WTC11 (cell line): ENCODE results near the gene FCRL6. TPM values are rescaled to one million over a fixed set of nuclear protein-coding genes. Genes with fewer than 3 reads are reported as not detected.

Source experiments
- ATAC-seq: fragments of 200-7000 bp; cut with Tn5 transposase; 2 replicates; pipeline ENCODE4 v1.10.0; 2021; ENCODE audit warnings: mild to moderate bottlenecking, moderate library complexity
- CTCF ChIA-PET: fragments of 300-600 bp; sonication (Branson Sonifier 250); formaldehyde crosslinking; loops from one replicate; lab custom pipeline; 2021; ENCODE audit warnings: antibody characterized with exemption; lab: Charles Lee
- POLR2A ChIA-PET: fragments of 350-600 bp; sonication (Branson Sonifier 250); formaldehyde crosslinking; loops from one replicate; lab custom pipeline; 2021; ENCODE audit warnings: antibody characterized with exemption; lab: Charles Lee
- DNase-seq: peaks from one replicate; pipeline ENCODE4 v3.0.0; 2021; ENCODE audit warnings: low spot score
- H3K27ac Mint-ChIP-seq: 2 replicates; pipeline ENCODE4 v1.8.0; 2021; ENCODE audit warnings: mixed read lengths
- H3K27me3 Mint-ChIP-seq: 2 replicates; pipeline ENCODE4 v1.8.0; 2021; ENCODE audit warnings: low read depth, mild to moderate bottlenecking, moderate library complexity, mixed read lengths
- H3K36me3 Mint-ChIP-seq: 2 replicates; pipeline ENCODE4 v1.8.0; 2021; ENCODE audit warnings: mixed read lengths
- H3K4me1 Mint-ChIP-seq: 2 replicates; pipeline ENCODE4 v1.8.0; 2022; ENCODE audit warnings: mixed read lengths
- H3K4me3 Mint-ChIP-seq: 2 replicates; pipeline ENCODE4 v1.8.0; 2021; ENCODE audit warnings: mild to moderate bottlenecking, moderate library complexity, mixed read lengths
- H3K9me3 Mint-ChIP-seq: 2 replicates; pipeline ENCODE4 v1.8.0; 2021; ENCODE audit warnings: mixed read lengths
- FOXK1 ChIP-seq: sonication (generic); formaldehyde crosslinking; IDR thresholded peaks from 2 replicates; pipeline ENCODE4 v1.8.0; 2022; ENCODE audit warnings: mild to moderate bottlenecking, moderate library complexity, missing genetic modification reagents
- FOXP1 ChIP-seq: sonication (generic); formaldehyde crosslinking; IDR thresholded peaks from 2 replicates; pipeline ENCODE4 v1.8.0; 2022; ENCODE audit warnings: missing genetic modification reagents, mild to moderate bottlenecking, moderate library complexity, borderline replicate concordance
- MXD4 ChIP-seq: fragments of 250-450 bp; sonication (Bioruptor Pico); IDR thresholded peaks from 2 replicates; pipeline ENCODE4 v1.8.0; 2021; ENCODE audit warnings: mild to moderate bottlenecking, moderate library complexity, borderline replicate concordance
- NR1H2 ChIP-seq: sonication (generic); formaldehyde crosslinking; IDR thresholded peaks from 2 replicates; pipeline ENCODE4 v1.9.0; 2021; ENCODE audit warnings: mild to moderate bottlenecking, moderate library complexity, missing genetic modification reagents
- PRRX2 ChIP-seq: fragments of 250-450 bp; sonication (Bioruptor Pico); IDR thresholded peaks from 2 replicates; pipeline ENCODE4 v1.8.0; 2021; ENCODE audit warnings: mild to moderate bottlenecking
- TEAD1 ChIP-seq: sonication (generic); formaldehyde crosslinking; IDR thresholded peaks from 2 replicates; pipeline ENCODE4 v1.8.0; 2022; ENCODE audit warnings: mild to moderate bottlenecking, missing genetic modification reagents
- TEAD4 ChIP-seq: sonication (generic); formaldehyde crosslinking; IDR thresholded peaks from 2 replicates; pipeline ENCODE4 v1.8.0; 2022; ENCODE audit warnings: mild to moderate bottlenecking, missing genetic modification reagents
- TP53 ChIP-seq: sonication (generic); formaldehyde crosslinking; IDR thresholded peaks from 2 replicates; pipeline ENCODE4 v1.8.1; 2023; ENCODE audit warnings: mild to moderate bottlenecking, missing genetic modification reagents
- ZNF121 ChIP-seq: sonication (generic); formaldehyde crosslinking; IDR thresholded peaks from 2 replicates; pipeline ENCODE4 v1.8.0; 2023; ENCODE audit warnings: missing genetic modification reagents
- ZNF219 ChIP-seq: sonication (generic); formaldehyde crosslinking; IDR thresholded peaks from 2 replicates; pipeline ENCODE4 v1.8.0; 2023; ENCODE audit warnings: missing genetic modification reagents, mild to moderate bottlenecking, borderline replicate concordance
- ZNF416 ChIP-seq: fragments of 250-450 bp; sonication (Bioruptor Pico); IDR thresholded peaks from 2 replicates; pipeline ENCODE4 v1.9.0; 2021; ENCODE audit warnings: mild to moderate bottlenecking, inconsistent platforms
- total RNA-seq: library from RNA; stranded (reverse); gene quantifications from 3 replicates; pipeline ENCODE4 v1.2.3, GENCODE V29; 2021
- TF ChIP-seq, protein P1 (sequence below): sonication (generic); formaldehyde crosslinking; IDR thresholded peaks from 2 replicates; pipeline ENCODE4 v1.8.0; 2022; ENCODE audit warnings: missing genetic modification reagents
- TF ChIP-seq, protein P2 (sequence below): sonication (generic); formaldehyde crosslinking; IDR thresholded peaks from 2 replicates; pipeline ENCODE4 v1.8.1; 2022; ENCODE audit warnings: low read depth, missing genetic modification reagents, borderline replicate concordance
- TF ChIP-seq, protein P3 (sequence below): sonication (generic); formaldehyde crosslinking; IDR thresholded peaks from 2 replicates; pipeline ENCODE4 v1.8.1; 2023; ENCODE audit warnings: mild to moderate bottlenecking, missing genetic modification reagents, moderate library complexity
- TF ChIP-seq, protein P4 (sequence below): sonication (generic); formaldehyde crosslinking; IDR thresholded peaks from 2 replicates; pipeline ENCODE4 v1.8.1; 2023; ENCODE audit warnings: mild to moderate bottlenecking, missing genetic modification reagents
- TF ChIP-seq, protein P5 (sequence below): sonication (generic); formaldehyde crosslinking; IDR thresholded peaks from 2 replicates; pipeline ENCODE4 v1.8.1; 2022; ENCODE audit warnings: mild to moderate bottlenecking, moderate library complexity, missing genetic modification reagents
- TF ChIP-seq, protein P6 (sequence below): fragments of 250-450 bp; sonication (Bioruptor Pico); conservative IDR thresholded peaks from 2 replicates; pipeline ENCODE4 v1.9.0; 2021; ENCODE audit warnings: mild to moderate bottlenecking
- TF ChIP-seq, protein P7 (sequence below): fragments of 250-450 bp; sonication (Bioruptor Pico); IDR thresholded peaks from 2 replicates; pipeline ENCODE4 v1.9.0; 2021; ENCODE audit warnings: mild to moderate bottlenecking

FCRL6 gene
- total RNA-seq, 1 experiment from 2014 or later, result not detected

DNA sequence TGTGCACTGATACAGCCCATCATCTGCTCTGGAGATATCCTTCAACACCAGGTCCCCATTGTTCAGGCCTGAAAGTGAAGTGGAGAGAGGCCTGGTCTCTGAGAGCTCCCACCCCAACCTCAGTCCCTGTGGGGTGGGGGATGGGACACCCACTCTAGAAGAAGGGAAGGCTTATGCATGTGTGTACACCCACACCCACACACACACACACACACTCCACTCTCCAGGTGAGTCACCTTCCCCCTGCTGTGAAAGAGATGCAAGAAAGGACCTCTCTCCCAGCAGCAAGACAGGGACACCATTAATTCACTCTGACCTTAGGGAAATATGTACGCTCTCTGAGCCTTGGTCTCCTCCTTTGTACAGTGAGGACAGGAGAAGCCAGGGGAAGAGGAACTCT, 54.4 kb downstream of the FCRL6 start (continued):
- TF ChIP-seq, protein P1, sequence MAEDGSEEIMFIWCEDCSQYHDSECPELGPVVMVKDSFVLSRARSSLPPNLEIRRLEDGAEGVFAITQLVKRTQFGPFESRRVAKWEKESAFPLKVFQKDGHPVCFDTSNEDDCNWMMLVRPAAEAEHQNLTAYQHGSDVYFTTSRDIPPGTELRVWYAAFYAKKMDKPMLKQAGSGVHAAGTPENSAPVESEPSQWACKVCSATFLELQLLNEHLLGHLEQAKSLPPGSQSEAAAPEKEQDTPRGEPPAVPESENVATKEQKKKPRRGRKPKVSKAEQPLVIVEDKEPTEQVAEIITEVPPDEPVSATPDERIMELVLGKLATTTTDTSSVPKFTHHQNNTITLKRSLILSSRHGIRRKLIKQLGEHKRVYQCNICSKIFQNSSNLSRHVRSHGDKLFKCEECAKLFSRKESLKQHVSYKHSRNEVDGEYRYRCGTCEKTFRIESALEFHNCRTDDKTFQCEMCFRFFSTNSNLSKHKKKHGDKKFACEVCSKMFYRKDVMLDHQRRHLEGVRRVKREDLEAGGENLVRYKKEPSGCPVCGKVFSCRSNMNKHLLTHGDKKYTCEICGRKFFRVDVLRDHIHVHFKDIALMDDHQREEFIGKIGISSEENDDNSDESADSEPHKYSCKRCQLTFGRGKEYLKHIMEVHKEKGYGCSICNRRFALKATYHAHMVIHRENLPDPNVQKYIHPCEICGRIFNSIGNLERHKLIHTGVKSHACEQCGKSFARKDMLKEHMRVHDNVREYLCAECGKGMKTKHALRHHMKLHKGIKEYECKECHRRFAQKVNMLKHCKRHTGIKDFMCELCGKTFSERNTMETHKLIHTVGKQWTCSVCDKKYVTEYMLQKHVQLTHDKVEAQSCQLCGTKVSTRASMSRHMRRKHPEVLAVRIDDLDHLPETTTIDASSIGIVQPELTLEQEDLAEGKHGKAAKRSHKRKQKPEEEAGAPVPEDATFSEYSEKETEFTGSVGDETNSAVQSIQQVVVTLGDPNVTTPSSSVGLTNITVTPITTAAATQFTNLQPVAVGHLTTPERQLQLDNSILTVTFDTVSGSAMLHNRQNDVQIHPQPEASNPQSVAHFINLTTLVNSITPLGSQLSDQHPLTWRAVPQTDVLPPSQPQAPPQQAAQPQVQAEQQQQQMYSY (CRISPR knock-in tag), result no peak
- TF ChIP-seq, protein P2, sequence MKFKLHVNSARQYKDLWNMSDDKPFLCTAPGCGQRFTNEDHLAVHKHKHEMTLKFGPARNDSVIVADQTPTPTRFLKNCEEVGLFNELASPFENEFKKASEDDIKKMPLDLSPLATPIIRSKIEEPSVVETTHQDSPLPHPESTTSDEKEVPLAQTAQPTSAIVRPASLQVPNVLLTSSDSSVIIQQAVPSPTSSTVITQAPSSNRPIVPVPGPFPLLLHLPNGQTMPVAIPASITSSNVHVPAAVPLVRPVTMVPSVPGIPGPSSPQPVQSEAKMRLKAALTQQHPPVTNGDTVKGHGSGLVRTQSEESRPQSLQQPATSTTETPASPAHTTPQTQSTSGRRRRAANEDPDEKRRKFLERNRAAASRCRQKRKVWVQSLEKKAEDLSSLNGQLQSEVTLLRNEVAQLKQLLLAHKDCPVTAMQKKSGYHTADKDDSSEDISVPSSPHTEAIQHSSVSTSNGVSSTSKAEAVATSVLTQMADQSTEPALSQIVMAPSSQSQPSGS (CRISPR knock-in tag), result no peak
- no peak for TF ChIP-seq PRRX2 (CRISPR knock-in tag)
- TF ChIP-seq MXD4 (CRISPR knock-in tag), result no peak
- TF ChIP-seq ZNF416 (CRISPR knock-in tag), result no peak
- TF ChIP-seq, protein P3, sequence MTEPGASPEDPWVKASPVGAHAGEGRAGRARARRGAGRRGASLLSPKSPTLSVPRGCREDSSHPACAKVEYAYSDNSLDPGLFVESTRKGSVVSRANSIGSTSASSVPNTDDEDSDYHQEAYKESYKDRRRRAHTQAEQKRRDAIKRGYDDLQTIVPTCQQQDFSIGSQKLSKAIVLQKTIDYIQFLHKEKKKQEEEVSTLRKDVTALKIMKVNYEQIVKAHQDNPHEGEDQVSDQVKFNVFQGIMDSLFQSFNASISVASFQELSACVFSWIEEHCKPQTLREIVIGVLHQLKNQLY (CRISPR knock-in tag), result no peak
- TF ChIP-seq ZNF219 (CRISPR knock-in tag), result no peak

DNA sequence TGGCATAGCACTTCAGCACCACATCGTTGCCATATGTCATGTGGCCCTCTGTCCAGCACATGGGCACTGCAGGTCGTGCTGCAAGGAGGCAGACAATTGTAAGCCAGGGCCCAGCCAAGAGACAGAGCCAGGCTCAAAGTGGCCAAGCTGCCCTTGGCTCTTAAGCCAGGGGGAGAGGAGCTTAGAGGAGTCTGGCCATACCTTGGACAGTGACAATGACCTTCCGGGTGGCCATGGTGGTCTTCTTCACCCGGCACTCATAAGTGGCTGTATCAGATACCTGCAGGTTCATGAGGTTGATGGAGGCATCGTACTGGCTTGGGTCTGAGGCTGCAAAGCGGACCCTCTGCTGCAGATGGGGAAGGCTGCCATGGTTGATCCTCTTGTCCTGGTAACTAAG, 55.7 kb downstream of the FCRL6 start:
- Mint-ChIP-seq H3K27ac (no peak overlapping the region), H3K36me3 (no peaks in the 10 kb centered on the region), H3K4me1 (peaks cover 8% of the 10 kb centered on the region), H3K4me3 (no peak overlapping the region), H3K9me3 (no peaks in the 10 kb centered on the region), H3K27me3 (peaks cover 44% of the 10 kb centered on the region)
- no peak for DNase-seq
- ChIA-PET POLR2A (no interaction called here), CTCF (interaction anchor here (1.0 to 1.4 kb wide), 3 partner anchors 26 to 150 kb away, joined by 3 to 6 read pairs (median 4); partner anchors contain the start of gene DUSP23)
- TF ChIP-seq NR1H2 (CRISPR knock-in tag), result no peak
- TF ChIP-seq, protein P4, sequence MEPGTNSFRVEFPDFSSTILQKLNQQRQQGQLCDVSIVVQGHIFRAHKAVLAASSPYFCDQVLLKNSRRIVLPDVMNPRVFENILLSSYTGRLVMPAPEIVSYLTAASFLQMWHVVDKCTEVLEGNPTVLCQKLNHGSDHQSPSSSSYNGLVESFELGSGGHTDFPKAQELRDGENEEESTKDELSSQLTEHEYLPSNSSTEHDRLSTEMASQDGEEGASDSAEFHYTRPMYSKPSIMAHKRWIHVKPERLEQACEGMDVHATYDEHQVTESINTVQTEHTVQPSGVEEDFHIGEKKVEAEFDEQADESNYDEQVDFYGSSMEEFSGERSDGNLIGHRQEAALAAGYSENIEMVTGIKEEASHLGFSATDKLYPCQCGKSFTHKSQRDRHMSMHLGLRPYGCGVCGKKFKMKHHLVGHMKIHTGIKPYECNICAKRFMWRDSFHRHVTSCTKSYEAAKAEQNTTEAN, result no peak
- TF ChIP-seq TEAD1 (CRISPR knock-in tag), result no peak
- no peak for TF ChIP-seq TEAD4 (CRISPR knock-in tag)
- TF ChIP-seq, protein P5, sequence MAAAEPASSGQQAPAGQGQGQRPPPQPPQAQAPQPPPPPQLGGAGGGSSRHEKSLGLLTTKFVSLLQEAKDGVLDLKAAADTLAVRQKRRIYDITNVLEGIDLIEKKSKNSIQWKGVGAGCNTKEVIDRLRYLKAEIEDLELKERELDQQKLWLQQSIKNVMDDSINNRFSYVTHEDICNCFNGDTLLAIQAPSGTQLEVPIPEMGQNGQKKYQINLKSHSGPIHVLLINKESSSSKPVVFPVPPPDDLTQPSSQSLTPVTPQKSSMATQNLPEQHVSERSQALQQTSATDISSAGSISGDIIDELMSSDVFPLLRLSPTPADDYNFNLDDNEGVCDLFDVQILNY, result no peak
- no peak for TF ChIP-seq ZNF121 (CRISPR knock-in tag)
- TF ChIP-seq, protein P6, sequence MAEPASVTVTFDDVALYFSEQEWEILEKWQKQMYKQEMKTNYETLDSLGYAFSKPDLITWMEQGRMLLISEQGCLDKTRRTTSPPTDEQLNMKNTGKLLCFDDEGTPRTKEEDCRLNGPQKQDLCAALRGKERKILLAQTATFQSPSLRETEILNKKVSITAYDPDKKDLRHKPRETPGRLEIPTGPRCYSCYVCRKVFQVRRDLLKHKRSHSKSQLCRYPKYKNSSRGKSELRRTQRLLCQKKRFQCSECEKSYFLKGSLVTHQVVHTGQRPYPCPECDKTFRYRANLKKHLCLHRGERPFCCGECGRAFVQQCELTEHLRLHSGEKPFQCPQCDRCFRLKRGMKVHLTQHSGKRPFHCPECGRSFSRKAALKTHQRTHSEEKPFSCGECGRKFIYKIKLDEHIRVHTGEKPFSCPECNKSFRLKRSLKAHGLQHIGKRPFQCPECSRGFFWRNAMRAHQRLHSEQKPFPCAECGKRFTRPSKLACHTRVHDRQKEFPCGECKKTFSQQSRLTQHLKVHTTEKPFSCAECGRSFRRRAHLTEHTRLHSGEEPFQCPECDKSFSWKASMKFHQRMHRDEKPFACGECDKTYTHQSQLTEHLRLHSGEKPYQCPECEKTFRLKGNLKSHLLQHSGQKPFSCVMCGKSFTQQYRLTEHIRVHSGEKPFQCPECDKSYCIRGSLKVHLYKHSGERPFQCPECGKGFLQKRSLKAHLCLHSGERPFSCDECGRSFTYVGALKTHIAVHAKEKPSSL (CRISPR knock-in tag), result no peak
- no peak for TF ChIP-seq TP53
- no peak for TF ChIP-seq FOXP1 (CRISPR knock-in tag)
- TF ChIP-seq, protein P7, sequence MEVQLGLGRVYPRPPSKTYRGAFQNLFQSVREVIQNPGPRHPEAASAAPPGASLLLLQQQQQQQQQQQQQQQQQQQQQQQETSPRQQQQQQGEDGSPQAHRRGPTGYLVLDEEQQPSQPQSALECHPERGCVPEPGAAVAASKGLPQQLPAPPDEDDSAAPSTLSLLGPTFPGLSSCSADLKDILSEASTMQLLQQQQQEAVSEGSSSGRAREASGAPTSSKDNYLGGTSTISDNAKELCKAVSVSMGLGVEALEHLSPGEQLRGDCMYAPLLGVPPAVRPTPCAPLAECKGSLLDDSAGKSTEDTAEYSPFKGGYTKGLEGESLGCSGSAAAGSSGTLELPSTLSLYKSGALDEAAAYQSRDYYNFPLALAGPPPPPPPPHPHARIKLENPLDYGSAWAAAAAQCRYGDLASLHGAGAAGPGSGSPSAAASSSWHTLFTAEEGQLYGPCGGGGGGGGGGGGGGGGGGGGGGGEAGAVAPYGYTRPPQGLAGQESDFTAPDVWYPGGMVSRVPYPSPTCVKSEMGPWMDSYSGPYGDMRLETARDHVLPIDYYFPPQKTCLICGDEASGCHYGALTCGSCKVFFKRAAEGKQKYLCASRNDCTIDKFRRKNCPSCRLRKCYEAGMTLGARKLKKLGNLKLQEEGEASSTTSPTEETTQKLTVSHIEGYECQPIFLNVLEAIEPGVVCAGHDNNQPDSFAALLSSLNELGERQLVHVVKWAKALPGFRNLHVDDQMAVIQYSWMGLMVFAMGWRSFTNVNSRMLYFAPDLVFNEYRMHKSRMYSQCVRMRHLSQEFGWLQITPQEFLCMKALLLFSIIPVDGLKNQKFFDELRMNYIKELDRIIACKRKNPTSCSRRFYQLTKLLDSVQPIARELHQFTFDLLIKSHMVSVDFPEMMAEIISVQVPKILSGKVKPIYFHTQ (CRISPR knock-in tag), result no peak
- TF ChIP-seq FOXK1, result no peak
- TF ChIP-seq, protein P3 (CRISPR knock-in tag), result no peak
- no peak for ATAC-seq
